Measurements from ENCODE around the gene PPP6R1.
A peak's percentile ranks its signal among the peaks of the same experiment; 100 is the strongest.

The PPP6R1 gene

GRCh38 chr19:55283548-55284377 is 24.9 kb upstream of the PPP6R1 start, which contains the start of gene BRSK1:
BRSK1 (plus strand) TSS chr19:55283997; CDS start chr19:55284443, 446 bp downstream.
- DNase-seq = peak; percentile 30 to 92 (median 74)

GRCh38 chr19:55279770-55280643 is 21.2 kb upstream of the PPP6R1 start, which contains the start of gene HSPBP1:
HSPBP1 (minus strand) TSS chr19:55280110; CDS start chr19:55279608, 502 bp downstream.
- peak; percentile 52 to 96 (median 87) for DNase-seq

- no peak for DNase-seq
Observed at GRCh38 chr19:55279340-55279739, 20.5 kb upstream of the PPP6R1 start.

- no peak for DNase-seq
Observed at GRCh38 chr19:55278391-55279135, 19.7 kb upstream of the PPP6R1 start.

- no peak for DNase-seq
Observed at GRCh38 chr19:55277494-55277893, 18.7 kb upstream of the PPP6R1 start.

GRCh38 chr19:55276720-55277430 is 18.1 kb upstream of the PPP6R1 start:
- no peak for DNase-seq

- no peak for DNase-seq
Observed at GRCh38 chr19:55275851-55276719, 17.3 kb upstream of the PPP6R1 start.

- DNase-seq = no peak
Observed at GRCh38 chr19:55273978-55274707, 15.3 kb upstream of the PPP6R1 start.

GRCh38 chr19:55272142-55272541 is 13.3 kb upstream of the PPP6R1 start:
- no peak for DNase-seq

- no peak for DNase-seq
Observed at GRCh38 chr19:55270172-55270942, 11.5 kb upstream of the PPP6R1 start.

GRCh38 chr19:55269299-55269698 is 10.5 kb upstream of the PPP6R1 start:
- peak in 2 of 51 donors; percentile 28 to 32 for DNase-seq

GRCh38 chr19:55266840-55267239 is 8.0 kb upstream of the PPP6R1 start:
- DNase-seq = no peak

GRCh38 chr19:55266404-55266803 is 7.6 kb upstream of the PPP6R1 start:
- DNase-seq = no peak

- DNase-seq = no peak
Observed at GRCh38 chr19:55265723-55266386, 7.0 kb upstream of the PPP6R1 start.

- DNase-seq = no peak
Observed at GRCh38 chr19:55265173-55265572, 6.4 kb upstream of the PPP6R1 start.

GRCh38 chr19:55264531-55264930 is 5.7 kb upstream of the PPP6R1 start:
- no peak for DNase-seq

- no peak for DNase-seq
Observed at GRCh38 chr19:55262359-55262758, 3.5 kb upstream of the PPP6R1 start.

- DNase-seq = no peak
Observed at GRCh38 chr19:55261671-55262126, 2.9 kb upstream of the PPP6R1 start.

All from hypothalamus (tissue), 51 donors.